NCI-H510A (cell line): ENCODE results near the gene ZNHIT6.
"Not testable (repeated sequence)": the region's sequence is repeated elsewhere in the genome, so short reads cannot be mapped to it uniquely, and the experiment has no call there.

ENCODE experiments used
- DNase-seq: peaks from one replicate; lab custom pipeline; 2025; lab: John Stamatoyannopoulos, UW

The ZNHIT6 gene

GRCh38 chr1:85707990-85708828 is at the start of gene ZNHIT6:
Gene ZNHIT6 (minus strand): TSS chr1:85708433. CDS start chr1:85708284, 149 bp downstream.
- peak; percentile 99 for DNase-seq

- no peak for DNase-seq
Observed at GRCh38 chr1:85756864-85757263, 48.6 kb upstream of the ZNHIT6 start.

- DNase-seq: no peak
Observed at GRCh38 chr1:85748120-85748519, 39.9 kb upstream of the ZNHIT6 start.

- DNase-seq: no peak
Observed at GRCh38 chr1:85746777-85747176, 38.5 kb upstream of the ZNHIT6 start.

GRCh38 chr1:85743814-85744213 is 35.6 kb upstream of the ZNHIT6 start:
- DNase-seq: no peak

GRCh38 chr1:85734931-85735330 is 26.7 kb upstream of the ZNHIT6 start:
- no peak for DNase-seq

GRCh38 chr1:85718678-85719340 is 10.6 kb upstream of the ZNHIT6 start:
- no peak for DNase-seq

GRCh38 chr1:85714418-85715114 is 6.3 kb upstream of the ZNHIT6 start:
- DNase-seq: not testable (repeated sequence)

- no peak for DNase-seq
Observed at GRCh38 chr1:85708829-85709227, 595 bp upstream of the ZNHIT6 start.

- DNase-seq: no peak
Observed at GRCh38 chr1:85707267-85707989, 805 bp downstream of the ZNHIT6 start.

GRCh38 chr1:85705940-85706339 is 2.3 kb downstream of the ZNHIT6 start:
- DNase-seq: no peak

- no peak for DNase-seq
Observed at GRCh38 chr1:85700422-85700821, 7.8 kb downstream of the ZNHIT6 start.

GRCh38 chr1:85697895-85698294 is 10.3 kb downstream of the ZNHIT6 start:
- DNase-seq: no peak

GRCh38 chr1:85692730-85693314 is 15.4 kb downstream of the ZNHIT6 start:
- no peak for DNase-seq

- DNase-seq: no peak
Observed at GRCh38 chr1:85689775-85690404, 18.3 kb downstream of the ZNHIT6 start.

GRCh38 chr1:85683292-85684025 is 24.8 kb downstream of the ZNHIT6 start:
- DNase-seq: no peak

GRCh38 chr1:85681087-85681486 is 27.1 kb downstream of the ZNHIT6 start:
- DNase-seq: no peak

- no peak for DNase-seq
Observed at GRCh38 chr1:85678193-85678592, 30.0 kb downstream of the ZNHIT6 start.

GRCh38 chr1:85677656-85678055 is 30.6 kb downstream of the ZNHIT6 start:
- no peak for DNase-seq

GRCh38 chr1:85672031-85672660 is 36.1 kb downstream of the ZNHIT6 start:
- DNase-seq: no peak
